Neuronal stem cell (in vitro differentiated cells): ENCODE data around the gene GRIN3B.

Experiments
- DNase-seq: peaks from one replicate; pipeline ENCODE4 v3.0.0-alpha.2; 2013; ENCODE audit warnings: low spot score
- H2AFZ ChIP-seq: one replicate; pipeline ENCODE4 v1.6.1; 2013; ENCODE audit warnings: mild to moderate bottlenecking, low read length, inconsistent platforms
- H2AK5ac ChIP-seq: 2 replicates; pipeline ENCODE4 v1.6.1; 2013; ENCODE audit warnings: low read depth, mild to moderate bottlenecking, inconsistent platforms, low read length, moderate library complexity, mixed read lengths
- H2BK120ac ChIP-seq: 2 replicates; pipeline ENCODE4 v1.6.1; 2013; ENCODE audit warnings: low read depth, mild to moderate bottlenecking, inconsistent platforms, low read length, moderate library complexity, mixed read lengths
- H2BK12ac ChIP-seq: one replicate; pipeline ENCODE4 v1.6.1; 2013; ENCODE audit warnings: low read length, inconsistent platforms
- H2BK15ac ChIP-seq: 2 replicates; pipeline ENCODE4 v1.6.1; 2013; ENCODE audit warnings: mild to moderate bottlenecking, low read length, inconsistent platforms, mixed read lengths
- H2BK5ac ChIP-seq: one replicate; pipeline ENCODE4 v1.6.1; 2013; ENCODE audit warnings: inconsistent platforms, mild to moderate bottlenecking, low read length, moderate library complexity
- H3K14ac ChIP-seq: one replicate; pipeline ENCODE4 v1.6.1; 2013; ENCODE audit warnings: low read length, inconsistent platforms
- H3K18ac ChIP-seq: 2 replicates; pipeline ENCODE4 v1.6.1; 2013; ENCODE audit warnings: low read length, inconsistent platforms
- H3K23ac ChIP-seq: 2 replicates; pipeline ENCODE4 v1.6.1; 2013; ENCODE audit warnings: low read depth, mild to moderate bottlenecking, mixed read lengths, low read length, inconsistent platforms; ENCODE audit not compliant: poor library complexity
- H3K27ac ChIP-seq: replicated peaks from 3 replicates; pipeline ENCODE4 v1.5.1; 2013; ENCODE audit warnings: low read length, inconsistent platforms
- H3K27me3 ChIP-seq, 3 experiments: 2 replicates each; pipeline ENCODE4 v1.6.1; 2013; ENCODE audit warnings: low read length in 3 of 3, mild to moderate bottlenecking in 2 of 3, inconsistent platforms in 1 of 3, low read depth in 1 of 3, mixed read lengths in 1 of 3, moderate library complexity in 1 of 3; ENCODE audit not compliant: control insufficient read depth in 3 of 3, insufficient read depth in 3 of 3
- H3K36me3 ChIP-seq, 2 donors: replicated peaks in 1 of 2; 2 replicates each; pipeline ENCODE4 v1.6.1; 2013; ENCODE audit warnings: low read length in 2 of 2; ENCODE audit not compliant: control insufficient read depth in 2 of 2, insufficient read depth in 2 of 2
- H3K4ac ChIP-seq: 2 replicates; pipeline ENCODE4 v1.6.1; 2013; ENCODE audit warnings: inconsistent platforms, mild to moderate bottlenecking, low read length, moderate library complexity
- H3K4me1 ChIP-seq, 2 donors: 1 replicate in 1 of 2; 2 replicates in 1 of 2; pipeline ENCODE4 v1.6.1; 2013; ENCODE audit warnings: low read length in 2 of 2, low read depth in 1 of 2; ENCODE audit not compliant: control insufficient read depth in 2 of 2, insufficient read depth in 1 of 2
- H3K4me2 ChIP-seq: one replicate; pipeline ENCODE4 v1.6.1; 2013; ENCODE audit warnings: mild to moderate bottlenecking, low read length, inconsistent platforms; ENCODE audit not compliant: insufficient read depth, poor library complexity, severe bottlenecking
- H3K4me3 ChIP-seq, 2 donors: 2 replicates each; pipeline ENCODE4 v1.5.1; 2013; ENCODE audit warnings: low read length in 2 of 2, mild to moderate bottlenecking in 2 of 2, inconsistent platforms in 1 of 2, moderate library complexity in 1 of 2
- H3K79me1 ChIP-seq: one replicate; pipeline ENCODE4 v1.6.1; 2013; ENCODE audit warnings: low read depth, mild to moderate bottlenecking, inconsistent platforms, low read length, moderate library complexity
- H3K9ac ChIP-seq: one replicate; pipeline ENCODE4 v1.6.1; 2013; ENCODE audit warnings: mild to moderate bottlenecking, low read depth, low read length, inconsistent platforms; ENCODE audit not compliant: poor library complexity
- H3K9me3 ChIP-seq, 2 donors: replicated peaks in 1 of 2; 2 replicates each; pipeline versions ENCODE3 to v1.6.1; 2013; ENCODE audit warnings: low read length in 2 of 2, mild to moderate bottlenecking in 2 of 2, inconsistent platforms in 1 of 2, low read depth in 1 of 2, mixed read lengths in 1 of 2, moderate library complexity in 1 of 2; ENCODE audit not compliant: control insufficient read depth in 2 of 2, insufficient read depth in 1 of 2
- H4K8ac ChIP-seq: one replicate; pipeline ENCODE4 v1.6.1; 2013; ENCODE audit warnings: low read depth, mild to moderate bottlenecking, inconsistent platforms, low read length, moderate library complexity
- H4K91ac ChIP-seq: one replicate; pipeline ENCODE4 v1.6.1; 2013; ENCODE audit warnings: low read length, low read depth, mild to moderate bottlenecking, inconsistent platforms; ENCODE audit not compliant: poor library complexity
- WGBS, 2 donors: extraction: QIAGEN DNeasy Blood & Tissue Kit; methylation state at CpG; one replicate each; pipeline ENCODE4 v1.1.7; 2013; ENCODE audit warnings: missing lambda C conversion rate in 2 of 2, mixed read lengths in 1 of 2; ENCODE audit not compliant: insufficient read length in 2 of 2, insufficient replicate concordance in 1 of 2; ENCODE audit errors: extremely low coverage in 2 of 2; 5-methylcytosine and 5-hydroxymethylcytosine counted together

Gene GRIN3B

GRCh38 chr19:991932-992669 is 8.1 kb upstream of the GRIN3B start:
- peaks cover 3 to 6% of the 10 kb centered on the region in 2 donors for H3K4me1 ChIP-seq
- DNase-seq, result no peak
- H3K27ac ChIP-seq, result no peak overlapping the region
- peak overlapping the region; percentile 31 for H3K23ac ChIP-seq
- H4K8ac ChIP-seq, result no peak overlapping the region
- H3K9ac ChIP-seq, result no peak overlapping the region
- H2BK12ac ChIP-seq, result peak overlapping the region; percentile 10
- no peak overlapping the region for H2AK5ac ChIP-seq
- no CpG with 5 or more reads among the region's 42 CpGs for WGBS, 2 donors
- H2BK5ac ChIP-seq, result no peak overlapping the region
- H3K9me3 ChIP-seq, result no peaks in the 10 kb centered on the region
- no peak overlapping the region for H3K4me2 ChIP-seq
- peaks cover 6% of the 10 kb centered on the region for H3K79me1 ChIP-seq
- H3K36me3 ChIP-seq, result peaks cover 21 to 60% of the 10 kb centered on the region in 2 donors
- H3K27me3 ChIP-seq, result peaks cover 0 to 10% (median 0%) of the 10 kb centered on the region in 3 experiments
- H3K18ac ChIP-seq, result no peak overlapping the region
- peak overlapping the region; percentile 38 for H3K14ac ChIP-seq
- H2AFZ ChIP-seq, result no peak overlapping the region
- no peak overlapping the region for H2BK120ac ChIP-seq
- no peak overlapping the region for H3K4ac ChIP-seq
- H2BK15ac ChIP-seq, result no peak overlapping the region
- no peak overlapping the region for H3K4me3 ChIP-seq
- no peak overlapping the region for H4K91ac ChIP-seq

- Histone ChIP-seq H2AFZ (no peak overlapping the region), H3K18ac (no peak overlapping the region), H4K91ac (no peak overlapping the region), H3K4me2 (no peak overlapping the region), H4K8ac (no peak overlapping the region), H2BK12ac (no peak overlapping the region), H2AK5ac (no peak overlapping the region), H3K79me1 (peaks cover 6% of the 10 kb centered on the region), H3K4me3 (no peak overlapping the region), H3K23ac (no peak overlapping the region), H3K27me3 (peaks cover 0 to 16% (median 0%) of the 10 kb centered on the region in 3 experiments), H3K9me3 (no peaks in the 10 kb centered on the region), H3K27ac (no peak overlapping the region), H3K36me3 (peaks cover 18 to 55% of the 10 kb centered on the region in 2 donors), H2BK15ac (no peak overlapping the region), H2BK120ac (no peak overlapping the region), H2BK5ac (no peak overlapping the region), H3K4ac (no peak overlapping the region), H3K9ac (peak overlapping the region; percentile 53), H3K14ac (peak overlapping the region; percentile 38), H3K4me1 (peaks cover 3 to 6% of the 10 kb centered on the region in 2 donors)
- no peak for DNase-seq
- no CpG with 5 or more reads among the region's 13 CpGs for WGBS, 2 donors
Measured at GRCh38 chr19:992670-993055, 7.6 kb upstream of the GRIN3B start.

GRCh38 chr19:993361-993830 is 6.8 kb upstream of the GRIN3B start:
- Histone ChIP-seq H2AFZ (no peak overlapping the region), H3K36me3 (peaks cover 14 to 49% of the 10 kb centered on the region in 2 donors), H3K27me3 (peaks cover 0 to 23% (median 2%) of the 10 kb centered on the region in 3 experiments), H2BK120ac (no peak overlapping the region), H3K14ac (peak overlapping the region; percentile 56), H2BK5ac (peak overlapping the region; percentile 39), H3K9ac (peak overlapping the region; percentile 60), H4K8ac (no peak overlapping the region), H2AK5ac (peak overlapping the region; percentile 56), H2BK15ac (no peak overlapping the region), H3K9me3 (no peaks in the 10 kb centered on the region), H3K4ac (no peak overlapping the region), H3K27ac (no peak overlapping the region), H3K18ac (peak overlapping the region; percentile 64), H3K4me3 (no peak overlapping the region), H3K23ac (peak overlapping the region; percentile 43), H3K4me1 (peaks cover 3 to 6% of the 10 kb centered on the region in 2 donors), H4K91ac (no peak overlapping the region), H3K4me2 (no peak overlapping the region), H3K79me1 (peaks cover 6% of the 10 kb centered on the region), H2BK12ac (no peak overlapping the region)
- no peak for DNase-seq
- no CpG with 5 or more reads among the region's 17 CpGs for WGBS, 2 donors

GRCh38 chr19:993831-994393 is 6.3 kb upstream of the GRIN3B start:
- no peak overlapping the region for H3K4me2 ChIP-seq
- WGBS, 2 donors, result no CpG with 5 or more reads among the region's 43 CpGs
- H3K18ac ChIP-seq, result peak overlapping the region; percentile 64
- no peak for DNase-seq
- H3K4me3 ChIP-seq, result no peak overlapping the region
- H4K8ac ChIP-seq, result no peak overlapping the region
- H3K4me1 ChIP-seq, result peaks cover 3 to 6% of the 10 kb centered on the region in 2 donors
- no peak overlapping the region for H3K27ac ChIP-seq
- H2BK15ac ChIP-seq, result no peak overlapping the region
- H4K91ac ChIP-seq, result no peak overlapping the region
- peak overlapping the region; percentile 43 for H3K23ac ChIP-seq
- no peak overlapping the region for H2AK5ac ChIP-seq
- no peak overlapping the region for H2AFZ ChIP-seq
- H3K9me3 ChIP-seq, result no peaks in the 10 kb centered on the region
- peaks cover 6% of the 10 kb centered on the region for H3K79me1 ChIP-seq
- no peak overlapping the region for H2BK5ac ChIP-seq
- peak overlapping the region; percentile 60 for H3K9ac ChIP-seq
- peak overlapping the region; percentile 84 for H2BK12ac ChIP-seq
- no peak overlapping the region for H3K4ac ChIP-seq
- H3K27me3 ChIP-seq, result peaks cover 0 to 28% (median 3%) of the 10 kb centered on the region in 3 experiments
- H3K36me3 ChIP-seq, result peaks cover 14 to 44% of the 10 kb centered on the region in 2 donors
- no peak overlapping the region for H2BK120ac ChIP-seq
- peak overlapping the region; percentile 56 for H3K14ac ChIP-seq
